DMS 273 (cell line): ENCODE results near the gene HSBP1.
A peak's percentile ranks its signal among the peaks of the same experiment; 100 is the strongest.

Experiments
- DNase-seq: peaks from one replicate; lab custom pipeline; 2025; ENCODE audit not compliant: unreplicated experiment; lab: John Stamatoyannopoulos, UW

HSBP1 gene

GRCh38 chr16:83807710-83808572 is at the start of gene HSBP1:
Gene HSBP1, plus strand, starts transcription at chr16:83807978. Its CDS starts 99 bp downstream, at chr16:83808077.
- DNase-seq: peak; percentile 97

GRCh38 chr16:83762141-83762991 is 45.4 kb upstream of the HSBP1 start:
- DNase-seq: no peak

- DNase-seq: no peak
These were observed 44.8 kb upstream of the HSBP1 start for GRCh38 chr16:83762992-83763358.

- DNase-seq: no peak
These were observed 38.8 kb upstream of the HSBP1 start for GRCh38 chr16:83768986-83769385.

- DNase-seq: no peak
These were observed 38.3 kb upstream of the HSBP1 start for GRCh38 chr16:83769397-83770008.

GRCh38 chr16:83771306-83771942 is 36.4 kb upstream of the HSBP1 start:
- DNase-seq: peak; percentile 6

- DNase-seq: no peak
These were observed 35.0 kb upstream of the HSBP1 start for GRCh38 chr16:83772806-83773205.

GRCh38 chr16:83774066-83774465 is 33.7 kb upstream of the HSBP1 start:
- DNase-seq: no peak

GRCh38 chr16:83776944-83777343 is 30.8 kb upstream of the HSBP1 start:
- DNase-seq: no peak

GRCh38 chr16:83779886-83780285 is 27.9 kb upstream of the HSBP1 start:
- peak; percentile 9 for DNase-seq

- no peak for DNase-seq
These were observed 22.3 kb upstream of the HSBP1 start for GRCh38 chr16:83785455-83785854.

GRCh38 chr16:83789642-83790401 is 18.0 kb upstream of the HSBP1 start:
- DNase-seq: no peak

- DNase-seq: no peak
These were observed 15.9 kb upstream of the HSBP1 start for GRCh38 chr16:83791916-83792315.

- DNase-seq: peak; percentile 9
These were observed 15.4 kb upstream of the HSBP1 start for GRCh38 chr16:83792391-83792790.

GRCh38 chr16:83793179-83793578 is 14.6 kb upstream of the HSBP1 start:
- peak; percentile 20 for DNase-seq

GRCh38 chr16:83794860-83795554 is 12.8 kb upstream of the HSBP1 start:
- DNase-seq: no peak

- no peak for DNase-seq
These were observed 10.8 kb upstream of the HSBP1 start for GRCh38 chr16:83797013-83797412.

GRCh38 chr16:83799336-83799735 is 8.4 kb upstream of the HSBP1 start:
- no peak for DNase-seq

GRCh38 chr16:83802135-83802534 is 5.6 kb upstream of the HSBP1 start:
- no peak for DNase-seq
